Measurements from ENCODE around the gene DSCAM. TPM values are rescaled to one million over a fixed set of nuclear protein-coding genes. Genes with fewer than 3 reads are reported as not detected.

The DSCAM gene
- total and polyA plus RNA-seq, 2 donors (not counting 3 experiments of a cell fraction or from before 2014, with no cell fraction given): not detected

- dilution Hi-C loops (cut with MboI; ENCODE audit: extremely low pct_ligation_motif_present, low sequenced_read_pairs): no loop called here
- BruUV-seq (replicated peaks): no TSS peak
Measured at GRCh38 chr21:40841524-40842196, 5.3 kb downstream of the DSCAM start.

More at GRCh38 chr21:40841524-40842196, 5.3 kb downstream of the DSCAM start:
- Histone ChIP-seq H3K36me3 (ENCODE audit: control insufficient read depth in 2 of 2, extremely low read depth in 1 of 2, insufficient read depth in 2 of 2, low read length in 2 of 2) (no peaks in the 10 kb centered on the region), H4K20me1 (replicated peaks; ENCODE audit: control insufficient read depth, extremely low read depth, insufficient read depth, low read length) (no peaks in the 10 kb centered on the region), H3K27me3 (ENCODE audit: control insufficient read depth in 2 of 2, insufficient read depth in 2 of 2, low read length in 2 of 2) (no peaks in the 10 kb centered on the region), H3K4me1 (ENCODE audit: control insufficient read depth, extremely low read depth, insufficient read depth, low read length) (no peaks in the 10 kb centered on the region), H3K9me3 (replicated peaks; ENCODE audit: control insufficient read depth, insufficient read depth, low read length) (peaks cover 2% of the 10 kb centered on the region), H3K9me1 (replicated peaks; ENCODE audit: control insufficient read depth, extremely low read depth, insufficient read depth, low read length) (no peaks in the 10 kb centered on the region), H3K4me3 (replicated peaks in 1 of 3; ENCODE audit: insufficient read depth in 1 of 3, low read depth in 1 of 3, low read length in 3 of 3) (no peak overlapping the region), H3K9ac (replicated peaks; ENCODE audit: extremely low read depth, insufficient read depth, low read length) (no peak overlapping the region), H3K4me2 (ENCODE audit: insufficient read depth, low read length) (no peak overlapping the region), H2AFZ (ENCODE audit: low read depth, low read length) (no peak overlapping the region), H3K27ac (ENCODE audit: insufficient read depth, low read depth, low read length) (no peak overlapping the region), H3K79me2 (ENCODE audit: control insufficient read depth, insufficient read depth, low read length) (no peaks in the 10 kb centered on the region)
- DNase-seq (ENCODE audit: low read depth, low spot score) (no peak), FAIRE-seq (no peak)
- POLR2A ChIA-PET: no interaction called here
- intact Hi-C loops (cut with micrococcal nuclease): no loop called here
- TF ChIP-seq FOS (IDR thresholded peaks at IDR 0.05; ENCODE audit: borderline replicate concordance, insufficient read depth, low read length) (no peak), JUN (IDR thresholded peaks at IDR 0.05; ENCODE audit: borderline replicate concordance, insufficient read depth, insufficient read length, low read depth) (no peak), EZH2 (IDR thresholded peaks at IDR 0.05; ENCODE audit: borderline replicate concordance, low read depth, low read length, severe bottlenecking) (no peak), MAX (IDR thresholded peaks at IDR 0.05; ENCODE audit: insufficient read depth, insufficient read length) (no peak), GATA2 (IDR thresholded peaks at IDR 0.05; ENCODE audit: insufficient read depth, insufficient read length, low read depth, low read length) (no peak), MYC (IDR thresholded peaks at IDR 0.05; ENCODE audit: low read depth, low read length) (no peak), POLR2AphosphoS5 (IDR thresholded peaks at IDR 0.05; ENCODE audit: insufficient read depth, low read depth, low read length) (no peak), CTCF (IDR thresholded peaks at IDR 0.05; ENCODE audit: extremely low read depth in 1 of 2, insufficient read depth in 1 of 2, low read depth in 1 of 2, low read length in 2 of 2) (no peak), POLR2A (IDR thresholded peaks at IDR 0.05; ENCODE audit: low read depth, low read length) (no peak)
- CTCF ChIA-PET: no interaction called here
